ENCODE results near the gene ZNF521.
"Not testable (repeated sequence)": the region's sequence is repeated elsewhere in the genome, so short reads cannot be mapped to it uniquely, and the experiment has no call there.

ZNF521 gene

GRCh38 chr18:25288340-25288938, 63.5 kb downstream of the ZNF521 start:
- DNase-seq: no peak

DNA sequence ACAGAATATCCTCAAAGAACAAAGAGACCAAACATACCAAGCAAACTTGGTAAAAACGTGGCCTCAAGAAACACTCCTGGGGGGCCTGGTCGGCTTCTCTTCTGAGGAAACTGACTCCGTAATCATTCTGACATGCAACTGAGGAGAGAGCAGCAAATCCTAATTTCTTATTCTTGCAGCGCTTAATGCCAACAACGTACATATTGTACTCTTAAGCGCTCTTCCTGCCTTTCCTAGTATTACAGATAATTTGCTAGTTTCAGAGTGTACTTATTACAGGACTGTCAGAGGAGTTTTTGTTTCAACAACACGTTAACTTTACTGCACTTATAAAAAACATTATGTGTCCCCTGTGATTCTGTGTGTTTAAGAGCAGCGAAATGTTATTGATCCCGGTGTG, 64.9 kb downstream of the ZNF521 start:
- no peak for DNase-seq

GRCh38 chr18:25284861-25285550, 67.0 kb downstream of the ZNF521 start:
- DNase-seq: no peak

GRCh38 chr18:25284281-25284680, 67.7 kb downstream of the ZNF521 start:
- DNase-seq: no peak

DNA sequence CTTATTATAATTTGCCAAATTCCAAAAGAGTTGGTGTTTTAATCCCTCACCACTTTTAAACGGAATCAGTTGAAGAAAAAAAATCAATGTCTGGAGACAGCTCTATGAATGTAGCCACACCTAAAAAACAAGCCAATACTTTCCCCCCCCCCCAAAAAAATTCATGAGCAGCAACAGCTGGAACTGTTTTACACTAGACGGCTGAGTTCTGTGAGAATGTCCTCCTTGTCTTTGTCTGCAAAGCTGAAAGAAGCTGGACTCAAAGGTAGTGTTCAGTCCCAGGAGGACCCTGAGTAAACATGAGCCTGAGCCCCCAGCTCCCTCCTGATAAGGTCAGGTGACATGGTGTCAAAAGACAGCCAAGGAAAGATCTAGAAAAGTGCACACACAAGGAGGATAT, 68.2 kb downstream of the ZNF521 start:
- no peak for DNase-seq

DNA sequence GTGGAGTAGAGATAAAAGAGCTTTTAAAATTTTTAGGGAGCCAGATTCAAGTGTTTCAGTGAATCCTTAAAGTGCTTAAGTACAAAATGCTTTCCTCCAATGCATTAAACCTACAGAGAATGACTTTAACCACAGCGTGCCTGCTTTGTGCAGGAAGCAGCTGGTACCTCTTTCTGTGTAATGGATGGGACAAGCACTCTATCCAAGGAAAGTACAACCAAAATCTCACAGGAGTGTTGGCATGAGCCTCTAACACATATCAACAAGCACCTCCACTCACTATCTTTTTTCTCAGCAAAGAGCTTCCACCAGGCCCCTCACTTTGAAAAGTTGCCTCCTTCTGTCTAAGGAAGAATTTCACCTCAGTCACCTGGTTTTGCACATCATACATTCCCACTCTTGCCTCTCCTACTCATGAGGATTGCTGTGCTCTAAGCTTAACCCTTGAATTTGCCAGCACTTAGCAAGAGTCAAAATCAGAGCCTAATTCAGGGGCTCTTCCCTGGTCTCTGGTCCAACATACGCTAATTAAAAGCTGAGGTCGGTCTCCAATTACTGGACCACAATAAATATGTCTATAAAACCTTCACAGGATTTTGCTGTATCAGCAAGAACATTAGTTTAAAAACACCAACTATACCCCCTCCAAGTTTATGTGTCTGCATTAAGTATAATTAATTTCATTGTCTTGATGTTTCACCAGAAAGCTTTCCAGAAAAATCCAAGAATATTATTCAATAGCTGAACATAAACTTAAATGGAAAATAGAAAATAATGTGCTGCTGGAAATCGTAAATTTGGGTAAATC, 68.9 kb downstream of the ZNF521 start:
- DNase-seq: no peak

- no peak for DNase-seq
Observed at GRCh38 chr18:25282282-25282681, 69.7 kb downstream of the ZNF521 start.

- DNase-seq: no peak
Observed at GRCh38 chr18:25281556-25281955, 70.4 kb downstream of the ZNF521 start.

- DNase-seq: no peak
Observed at GRCh38 chr18:25279961-25280360, 72.0 kb downstream of the ZNF521 start.

DNA sequence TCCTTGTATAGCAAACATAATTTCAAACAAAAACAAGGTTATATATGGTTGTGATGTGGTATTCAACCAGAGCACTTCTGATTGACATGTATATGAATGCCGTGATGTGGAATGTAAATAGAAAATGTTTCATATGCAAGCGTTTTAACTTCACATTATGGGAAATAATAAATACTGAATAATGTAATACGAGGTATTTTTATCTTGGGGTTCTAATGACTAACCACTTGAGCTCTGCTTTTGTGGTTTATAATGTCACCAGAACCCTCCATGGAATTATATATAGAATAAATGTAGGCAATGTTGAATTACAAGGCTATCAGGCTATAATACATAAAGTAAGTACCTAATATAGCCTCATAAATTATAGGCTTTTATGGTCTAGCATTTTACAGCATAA, 72.4 kb downstream of the ZNF521 start:
- no peak for DNase-seq

GRCh38 chr18:25279133-25279532, 72.8 kb downstream of the ZNF521 start:
- DNase-seq: peak; percentile 36

DNA sequence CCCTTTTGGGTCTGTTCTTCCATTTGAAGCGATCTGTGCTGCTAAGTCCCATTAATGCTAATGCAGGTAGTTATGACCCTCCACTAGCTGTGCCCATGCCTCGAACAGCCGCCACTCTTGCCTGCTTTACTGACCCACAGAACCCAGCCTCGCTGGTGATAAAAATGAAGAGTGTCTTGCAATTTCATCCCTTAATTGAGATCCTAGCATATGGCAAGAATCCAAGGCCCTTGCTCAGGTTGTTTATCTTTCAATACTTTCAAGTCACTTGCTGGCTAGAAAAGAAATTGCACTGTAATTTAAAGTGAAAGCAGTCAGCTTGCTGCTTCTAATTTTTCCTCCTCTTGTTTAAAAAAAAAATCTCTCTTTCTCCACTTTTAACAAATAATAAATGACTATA, 73.6 kb downstream of the ZNF521 start:
- DNase-seq: no peak

DNA sequence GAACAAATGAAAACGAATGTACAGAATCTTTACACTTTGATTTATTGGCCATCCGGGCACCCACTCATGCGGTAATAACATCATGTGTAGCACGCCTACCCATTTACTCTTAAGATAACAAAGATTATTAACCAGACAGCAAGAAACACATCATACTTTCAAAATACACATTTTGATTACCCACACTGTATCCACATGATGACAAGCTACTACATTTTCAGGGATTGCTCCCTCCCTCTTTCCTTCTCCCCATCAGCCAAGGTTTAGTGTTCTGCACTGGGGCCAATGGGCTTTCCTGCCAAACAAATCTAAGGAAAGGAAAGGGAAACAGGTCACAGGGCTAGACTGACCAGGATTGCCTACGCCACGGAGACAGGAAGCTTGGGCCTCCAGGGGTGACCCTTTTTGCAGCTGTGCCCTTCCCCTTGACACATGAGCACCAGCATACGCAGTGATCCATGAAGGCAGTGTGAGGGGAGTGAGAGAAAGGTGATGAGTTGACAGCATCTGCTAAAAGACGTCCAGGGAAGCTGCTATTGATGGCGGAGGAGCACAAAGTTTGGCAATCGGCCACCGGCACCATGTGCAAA, 76.5 kb downstream of the ZNF521 start:
- DNase-seq: no peak

DNA sequence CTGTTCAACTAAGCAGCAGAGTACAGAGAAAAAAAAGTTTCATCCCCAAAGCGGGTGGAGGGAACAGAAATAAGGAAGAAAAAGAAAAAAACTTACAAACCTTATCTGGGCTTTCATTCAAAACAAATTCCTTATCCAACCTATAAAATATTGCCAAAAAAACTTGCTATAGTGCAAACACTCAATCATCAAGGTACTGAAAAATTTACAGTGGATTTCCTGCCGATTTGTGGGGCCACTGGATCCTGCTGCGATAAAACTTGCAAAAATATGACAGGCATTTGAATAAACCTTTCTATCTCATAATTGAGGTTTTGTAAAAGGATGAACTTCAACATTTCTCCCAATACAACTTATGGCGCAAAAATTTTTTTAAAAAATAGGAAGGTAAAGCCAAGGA, 77.0 kb downstream of the ZNF521 start:
- no peak for DNase-seq

DNA sequence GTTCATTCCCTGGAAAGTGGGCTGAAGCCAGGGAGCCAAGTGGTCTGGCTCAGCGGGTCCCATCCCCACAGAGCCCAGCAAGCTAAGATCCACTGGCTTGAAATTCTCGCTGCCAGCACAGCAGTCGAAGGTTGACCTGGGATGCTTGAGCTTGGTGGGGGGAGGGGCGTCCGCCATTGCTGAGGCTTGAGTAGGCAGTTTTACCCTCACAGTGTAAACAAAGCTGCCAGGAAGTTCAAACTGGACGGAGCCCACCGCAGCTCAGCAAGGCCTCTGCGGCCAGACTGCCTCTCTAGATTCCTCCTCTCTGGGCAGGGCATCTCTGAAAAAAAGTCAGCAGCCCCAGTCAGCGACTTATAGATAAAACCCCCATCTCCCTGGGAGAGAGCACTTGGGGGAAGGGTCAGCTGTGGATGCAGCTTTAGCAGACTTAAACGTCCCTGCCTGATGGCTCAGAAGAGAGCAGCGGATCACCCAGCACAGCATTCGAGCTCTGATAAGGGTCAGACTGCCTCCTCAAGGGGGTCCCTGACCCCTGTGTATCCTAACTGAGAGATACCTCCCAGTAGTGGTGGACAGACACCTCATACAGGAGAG, 84.9 kb downstream of the ZNF521 start:
- DNase-seq: not testable (repeated sequence)

- no peak for DNase-seq
Observed at GRCh38 chr18:25262920-25263319, 89.0 kb downstream of the ZNF521 start.

GRCh38 chr18:25261768-25262167, 90.2 kb downstream of the ZNF521 start:
- DNase-seq: no peak

DNA sequence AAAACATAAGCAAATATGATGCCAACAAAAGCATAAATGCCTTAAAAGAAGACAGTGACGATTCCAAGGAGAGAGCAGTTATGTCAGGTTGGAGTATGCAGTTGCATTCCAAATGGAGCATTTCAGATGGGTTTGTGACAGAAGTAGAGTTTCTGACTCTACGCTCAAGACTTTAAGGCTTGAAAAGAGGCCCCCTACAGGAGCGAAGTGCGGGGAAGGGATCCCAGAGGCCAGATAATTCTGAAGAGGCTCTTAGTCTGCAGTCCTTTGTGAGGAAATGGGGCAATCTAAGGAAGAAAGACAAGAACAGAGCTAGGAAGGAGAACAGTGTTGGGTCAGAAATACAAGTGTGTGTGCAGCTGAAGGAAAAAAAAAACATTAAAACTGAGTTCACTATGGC, 95.5 kb downstream of the ZNF521 start:
- DNase-seq: no peak

- no peak for DNase-seq
Observed at GRCh38 chr18:25253779-25254178, 98.2 kb downstream of the ZNF521 start.

GRCh38 chr18:25253136-25253535, 98.8 kb downstream of the ZNF521 start:
- DNase-seq: no peak

GRCh38 chr18:25251068-25251467, 100.9 kb downstream of the ZNF521 start:
- DNase-seq: no peak

DNA sequence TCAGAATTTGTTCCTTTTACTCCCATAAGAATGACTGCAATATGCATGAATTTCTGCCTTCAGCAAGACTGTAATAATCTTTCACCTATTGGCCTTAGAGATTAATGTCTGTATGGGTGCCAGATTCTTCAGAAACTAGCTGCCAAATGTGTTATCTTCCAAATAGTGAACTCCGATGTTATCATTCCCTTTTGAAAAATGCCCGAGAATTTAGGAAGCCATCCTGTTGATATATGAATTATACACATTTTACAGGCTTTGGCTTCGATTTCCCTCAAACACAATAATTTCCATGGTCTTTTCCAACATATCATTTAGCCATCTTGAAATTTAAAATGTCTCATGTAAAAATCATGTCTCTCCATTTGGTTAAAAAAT, 101.5 kb downstream of the ZNF521 start:
- DNase-seq: no peak

DNA sequence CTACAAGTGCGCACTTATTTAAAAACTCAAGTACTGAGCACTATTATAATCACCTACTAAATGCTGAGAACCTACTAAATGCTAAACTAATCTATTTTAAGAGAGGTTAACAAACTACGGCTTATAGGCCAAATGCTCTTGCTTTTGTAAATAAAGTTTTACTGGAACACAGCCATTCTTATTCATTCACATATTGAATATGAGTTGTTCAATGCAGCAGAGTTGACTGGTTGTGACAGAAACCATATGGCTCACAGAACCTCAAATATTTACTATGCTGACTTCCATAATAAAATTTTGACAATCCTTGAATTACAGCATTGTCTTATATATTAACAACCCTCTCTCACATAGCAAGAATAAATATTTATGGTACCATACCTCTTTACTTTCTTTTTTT, 103.2 kb downstream of the ZNF521 start:
- peak; percentile 3 for DNase-seq
